ENCODE measurements around the gene NDUFC1.

NDUFC1 gene

GRCh38 chr4:139243448-139244365, 58.6 kb downstream of the NDUFC1 start (continued):
- TF ChIP-seq, protein P1, sequence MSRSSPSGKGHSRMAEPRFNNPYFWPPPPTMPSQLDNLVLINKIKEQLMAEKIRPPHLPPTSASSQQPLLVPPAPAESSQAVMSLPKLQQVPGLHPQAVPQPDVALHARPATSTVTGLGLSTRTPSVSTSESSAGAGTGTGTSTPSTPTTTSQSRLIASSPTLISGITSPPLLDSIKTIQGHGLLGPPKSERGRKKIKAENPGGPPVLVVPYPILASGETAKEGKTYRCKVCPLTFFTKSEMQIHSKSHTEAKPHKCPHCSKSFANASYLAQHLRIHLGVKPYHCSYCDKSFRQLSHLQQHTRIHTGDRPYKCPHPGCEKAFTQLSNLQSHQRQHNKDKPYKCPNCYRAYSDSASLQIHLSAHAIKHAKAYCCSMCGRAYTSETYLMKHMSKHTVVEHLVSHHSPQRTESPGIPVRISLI (tag by site-specific recombination; IDR thresholded peaks at IDR 0.05) = peak; percentile 88
- peak; percentile 60; the same call in 1 of the 2 replicates for TF ChIP-seq KLF8 (tag by site-specific recombination; IDR thresholded peaks at IDR 0.05)
- TF ChIP-seq ZNF621 (tag by site-specific recombination; IDR thresholded peaks at IDR 0.05) = no peak
- TF ChIP-seq, protein P2, sequence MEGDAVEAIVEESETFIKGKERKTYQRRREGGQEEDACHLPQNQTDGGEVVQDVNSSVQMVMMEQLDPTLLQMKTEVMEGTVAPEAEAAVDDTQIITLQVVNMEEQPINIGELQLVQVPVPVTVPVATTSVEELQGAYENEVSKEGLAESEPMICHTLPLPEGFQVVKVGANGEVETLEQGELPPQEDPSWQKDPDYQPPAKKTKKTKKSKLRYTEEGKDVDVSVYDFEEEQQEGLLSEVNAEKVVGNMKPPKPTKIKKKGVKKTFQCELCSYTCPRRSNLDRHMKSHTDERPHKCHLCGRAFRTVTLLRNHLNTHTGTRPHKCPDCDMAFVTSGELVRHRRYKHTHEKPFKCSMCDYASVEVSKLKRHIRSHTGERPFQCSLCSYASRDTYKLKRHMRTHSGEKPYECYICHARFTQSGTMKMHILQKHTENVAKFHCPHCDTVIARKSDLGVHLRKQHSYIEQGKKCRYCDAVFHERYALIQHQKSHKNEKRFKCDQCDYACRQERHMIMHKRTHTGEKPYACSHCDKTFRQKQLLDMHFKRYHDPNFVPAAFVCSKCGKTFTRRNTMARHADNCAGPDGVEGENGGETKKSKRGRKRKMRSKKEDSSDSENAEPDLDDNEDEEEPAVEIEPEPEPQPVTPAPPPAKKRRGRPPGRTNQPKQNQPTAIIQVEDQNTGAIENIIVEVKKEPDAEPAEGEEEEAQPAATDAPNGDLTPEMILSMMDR (tag by site-specific recombination; IDR thresholded peaks at IDR 0.05) = no peak
- no peak for TF ChIP-seq ZNF23 (tag by site-specific recombination; IDR thresholded peaks at IDR 0.05; ENCODE audit: borderline replicate concordance)
- no peak for TF ChIP-seq ZNF292 (tag by site-specific recombination; IDR thresholded peaks at IDR 0.05; ENCODE audit: borderline replicate concordance, low read depth)
- TF ChIP-seq ZNF561 (tag by site-specific recombination; IDR thresholded peaks at IDR 0.05; ENCODE audit: borderline replicate concordance) = peak; percentile 79
- no peak for TF ChIP-seq ZNF660 (tag by site-specific recombination; IDR thresholded peaks at IDR 0.05)
- peak; percentile 75; the same call in 1 of the 2 replicates for TF ChIP-seq ZNF366 (tag by site-specific recombination; conservative IDR thresholded peaks at IDR 0.05)
- TF ChIP-seq YY2 (tag by site-specific recombination; IDR thresholded peaks at IDR 0.05) = no peak
- TF ChIP-seq HIC1 (tag by site-specific recombination; IDR thresholded peaks at IDR 0.05) = peak; percentile 39; the same call in 1 of the 2 replicates
- TF ChIP-seq KLF7 (tag by site-specific recombination; IDR thresholded peaks at IDR 0.05; ENCODE audit: borderline replicate concordance) = no peak
- no peak for TF ChIP-seq ZNF157 (tag by site-specific recombination; IDR thresholded peaks at IDR 0.05)
- no peak for TF ChIP-seq ZNF37A (tag by site-specific recombination; IDR thresholded peaks at IDR 0.05)
- TF ChIP-seq IKZF3 (tag by site-specific recombination; IDR thresholded peaks at IDR 0.05) = no peak
- no peak for TF ChIP-seq SP3 (tag by site-specific recombination; IDR thresholded peaks at IDR 0.05)
- no peak for TF ChIP-seq ZNF426 (tag by site-specific recombination; IDR thresholded peaks at IDR 0.05)
- TF ChIP-seq ZNF132 (tag by site-specific recombination; IDR thresholded peaks at IDR 0.05; ENCODE audit: borderline replicate concordance) = no peak
- peak; percentile 12; the same call in 1 of the 2 replicates for TF ChIP-seq ZFP69B (tag by site-specific recombination; IDR thresholded peaks at IDR 0.05)
- TF ChIP-seq, protein P3, sequence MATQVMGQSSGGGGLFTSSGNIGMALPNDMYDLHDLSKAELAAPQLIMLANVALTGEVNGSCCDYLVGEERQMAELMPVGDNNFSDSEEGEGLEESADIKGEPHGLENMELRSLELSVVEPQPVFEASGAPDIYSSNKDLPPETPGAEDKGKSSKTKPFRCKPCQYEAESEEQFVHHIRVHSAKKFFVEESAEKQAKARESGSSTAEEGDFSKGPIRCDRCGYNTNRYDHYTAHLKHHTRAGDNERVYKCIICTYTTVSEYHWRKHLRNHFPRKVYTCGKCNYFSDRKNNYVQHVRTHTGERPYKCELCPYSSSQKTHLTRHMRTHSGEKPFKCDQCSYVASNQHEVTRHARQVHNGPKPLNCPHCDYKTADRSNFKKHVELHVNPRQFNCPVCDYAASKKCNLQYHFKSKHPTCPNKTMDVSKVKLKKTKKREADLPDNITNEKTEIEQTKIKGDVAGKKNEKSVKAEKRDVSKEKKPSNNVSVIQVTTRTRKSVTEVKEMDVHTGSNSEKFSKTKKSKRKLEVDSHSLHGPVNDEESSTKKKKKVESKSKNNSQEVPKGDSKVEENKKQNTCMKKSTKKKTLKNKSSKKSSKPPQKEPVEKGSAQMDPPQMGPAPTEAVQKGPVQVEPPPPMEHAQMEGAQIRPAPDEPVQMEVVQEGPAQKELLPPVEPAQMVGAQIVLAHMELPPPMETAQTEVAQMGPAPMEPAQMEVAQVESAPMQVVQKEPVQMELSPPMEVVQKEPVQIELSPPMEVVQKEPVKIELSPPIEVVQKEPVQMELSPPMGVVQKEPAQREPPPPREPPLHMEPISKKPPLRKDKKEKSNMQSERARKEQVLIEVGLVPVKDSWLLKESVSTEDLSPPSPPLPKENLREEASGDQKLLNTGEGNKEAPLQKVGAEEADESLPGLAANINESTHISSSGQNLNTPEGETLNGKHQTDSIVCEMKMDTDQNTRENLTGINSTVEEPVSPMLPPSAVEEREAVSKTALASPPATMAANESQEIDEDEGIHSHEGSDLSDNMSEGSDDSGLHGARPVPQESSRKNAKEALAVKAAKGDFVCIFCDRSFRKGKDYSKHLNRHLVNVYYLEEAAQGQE (tag by site-specific recombination; IDR thresholded peaks at IDR 0.05) = no peak
- no peak for TF ChIP-seq ZNF707 (tag by site-specific recombination; IDR thresholded peaks at IDR 0.05)
- peak; percentile 14; the same call in 1 of the 2 replicates for TF ChIP-seq OVOL3 (tag by site-specific recombination; IDR thresholded peaks at IDR 0.05)
- TF ChIP-seq, protein P4, sequence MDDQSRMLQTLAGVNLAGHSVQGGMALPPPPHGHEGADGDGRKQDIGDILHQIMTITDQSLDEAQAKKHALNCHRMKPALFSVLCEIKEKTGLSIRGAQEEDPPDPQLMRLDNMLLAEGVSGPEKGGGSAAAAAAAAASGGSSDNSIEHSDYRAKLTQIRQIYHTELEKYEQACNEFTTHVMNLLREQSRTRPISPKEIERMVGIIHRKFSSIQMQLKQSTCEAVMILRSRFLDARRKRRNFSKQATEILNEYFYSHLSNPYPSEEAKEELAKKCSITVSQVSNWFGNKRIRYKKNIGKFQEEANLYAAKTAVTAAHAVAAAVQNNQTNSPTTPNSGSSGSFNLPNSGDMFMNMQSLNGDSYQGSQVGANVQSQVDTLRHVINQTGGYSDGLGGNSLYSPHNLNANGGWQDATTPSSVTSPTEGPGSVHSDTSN (CRISPR knock-in tag; IDR thresholded peaks at IDR 0.05) = no peak
- TF ChIP-seq, protein P5, sequence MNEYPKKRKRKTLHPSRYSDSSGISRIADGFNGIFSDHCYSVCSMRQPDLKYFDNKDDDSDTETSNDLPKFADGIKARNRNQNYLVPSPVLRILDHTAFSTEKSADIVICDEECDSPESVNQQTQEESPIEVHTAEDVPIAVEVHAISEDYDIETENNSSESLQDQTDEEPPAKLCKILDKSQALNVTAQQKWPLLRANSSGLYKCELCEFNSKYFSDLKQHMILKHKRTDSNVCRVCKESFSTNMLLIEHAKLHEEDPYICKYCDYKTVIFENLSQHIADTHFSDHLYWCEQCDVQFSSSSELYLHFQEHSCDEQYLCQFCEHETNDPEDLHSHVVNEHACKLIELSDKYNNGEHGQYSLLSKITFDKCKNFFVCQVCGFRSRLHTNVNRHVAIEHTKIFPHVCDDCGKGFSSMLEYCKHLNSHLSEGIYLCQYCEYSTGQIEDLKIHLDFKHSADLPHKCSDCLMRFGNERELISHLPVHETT (tag by site-specific recombination; IDR thresholded peaks at IDR 0.05) = 0 out of 2 replicates have a peak, but pooled peaks have one; percentile 49
- peak; percentile 77 for TF ChIP-seq ZBTB44 (tag by site-specific recombination; IDR thresholded peaks at IDR 0.05)
- no peak for TF ChIP-seq ZFP3 (tag by site-specific recombination; IDR thresholded peaks at IDR 0.05; ENCODE audit: low read depth)
